NCI-H128 (cell line): ENCODE measurements around the gene OXCT2.
"Not testable (repeated sequence)": the region's sequence is repeated elsewhere in the genome, so short reads cannot be mapped to it uniquely, and the experiment has no call there.

Source experiments
- DNase-seq: peaks from one replicate; lab custom pipeline; 2025; ENCODE audit not compliant: unreplicated experiment; lab: John Stamatoyannopoulos, UW

Gene OXCT2

DNA sequence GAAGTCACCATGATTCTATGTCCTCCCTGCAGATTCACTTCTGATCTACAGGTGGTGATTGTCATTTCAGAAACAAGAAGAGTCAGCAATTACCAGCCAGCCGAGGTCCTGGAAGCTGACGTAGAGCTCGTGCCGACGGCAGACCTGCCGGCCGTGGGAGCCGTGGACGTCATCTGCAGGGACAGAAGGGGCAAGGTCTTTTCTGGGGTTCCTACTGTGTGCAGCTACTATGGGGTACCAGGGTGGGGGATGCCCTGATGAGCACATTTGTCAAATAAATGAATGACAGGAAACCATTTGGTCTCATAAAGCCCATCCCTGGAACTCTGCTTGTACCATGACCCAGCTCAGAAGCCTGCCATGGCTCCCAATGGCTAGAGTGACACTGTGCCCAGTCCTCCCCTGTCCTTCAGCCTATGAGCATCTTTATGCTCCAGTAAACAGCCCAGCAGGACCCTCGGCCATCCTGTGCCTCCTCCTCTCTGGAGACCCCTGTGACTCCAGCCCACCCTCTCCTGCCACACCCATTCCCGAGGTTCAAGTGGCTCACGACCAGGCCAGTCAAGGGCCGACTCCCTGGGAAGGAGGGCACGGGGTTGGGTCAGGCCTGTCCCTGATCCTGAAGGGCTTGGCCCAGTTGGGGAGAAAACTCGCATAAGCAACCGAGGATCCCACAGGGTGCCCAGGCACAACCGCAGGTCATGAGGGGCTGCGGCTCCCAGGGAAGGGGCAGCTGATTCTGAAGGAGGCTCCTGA is 7.4 kb downstream of the OXCT2 start:
- not testable (repeated sequence) for DNase-seq

DNA sequence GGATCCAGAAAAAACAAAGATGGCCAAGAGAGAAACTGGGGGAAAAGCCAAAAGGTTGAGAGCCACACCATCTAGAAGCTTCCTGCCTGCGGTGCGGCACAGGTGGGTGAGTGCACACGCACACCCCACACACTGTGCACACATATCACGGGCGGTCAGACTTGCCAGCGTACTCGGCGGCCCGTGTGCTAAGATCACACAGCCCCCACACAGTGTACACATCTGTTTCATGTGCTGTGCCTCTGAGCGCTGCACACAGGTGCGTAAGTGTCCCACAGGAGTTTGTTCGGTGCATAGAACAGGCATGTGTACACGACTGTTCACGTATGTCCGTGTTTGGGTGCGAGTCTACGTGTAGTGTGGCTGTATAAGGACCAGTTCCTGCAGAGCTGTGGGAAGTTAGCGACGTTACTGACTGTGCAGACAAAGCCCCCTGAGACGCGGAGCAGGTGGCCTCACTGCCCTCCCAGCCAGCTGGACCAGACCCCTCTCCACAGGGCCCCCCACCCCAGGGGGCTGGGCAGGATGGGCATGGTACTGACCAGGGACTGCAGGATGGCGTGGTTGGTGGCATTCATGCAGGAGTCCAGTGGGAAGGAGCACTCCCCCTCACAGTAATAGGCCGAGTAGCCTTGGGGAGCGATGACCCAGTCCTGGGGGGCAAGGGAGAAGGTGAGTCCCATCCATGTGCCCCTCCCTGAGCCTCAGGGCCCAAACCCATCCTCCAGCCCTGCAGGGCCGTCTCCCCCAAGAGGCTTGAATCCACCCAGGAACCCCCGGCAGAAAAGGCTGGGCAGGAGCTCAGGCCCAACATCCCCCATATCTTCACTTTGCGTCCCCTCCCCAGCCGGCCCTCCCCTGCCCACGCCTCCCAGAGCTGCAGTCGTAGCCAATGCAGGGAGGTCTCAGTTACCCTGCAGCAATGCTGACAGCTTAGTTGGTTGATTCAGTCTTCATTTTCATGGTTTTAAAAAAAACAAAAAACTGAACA is 8.3 kb downstream of the OXCT2 start:
- DNase-seq = no peak

DNA sequence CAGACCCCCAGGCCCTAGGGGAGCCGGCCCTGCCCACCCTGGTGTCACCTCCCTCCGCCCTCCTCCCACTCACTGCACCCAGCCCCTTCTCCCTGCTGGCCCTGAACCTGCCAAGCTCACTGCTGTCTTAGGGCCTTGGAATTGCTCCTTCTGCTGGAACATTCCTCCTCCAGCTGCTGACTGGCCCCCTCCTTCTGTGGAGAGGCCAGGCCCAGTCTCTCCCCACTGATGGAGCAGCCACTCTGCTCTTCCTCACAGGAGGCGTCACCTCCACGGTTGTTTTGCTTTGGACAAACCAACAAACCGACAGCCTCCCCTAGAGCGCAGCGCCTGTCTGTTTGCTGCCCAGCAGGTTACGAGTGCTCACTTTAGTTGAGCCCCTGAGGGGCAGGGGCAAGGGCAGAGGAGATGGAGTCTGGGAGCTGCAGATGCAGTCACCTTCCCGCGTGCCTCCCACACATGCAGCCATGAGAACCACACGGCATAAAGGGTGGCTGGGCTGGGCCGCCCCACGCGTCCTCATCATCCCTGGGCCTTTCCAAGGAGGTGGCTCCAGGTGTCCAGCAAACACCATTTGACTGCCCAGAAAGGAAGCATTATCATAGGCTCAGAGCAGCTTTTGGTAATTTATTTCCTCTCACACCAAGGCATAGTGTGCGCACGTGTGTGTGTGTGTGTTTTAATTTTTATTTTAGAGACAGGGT is 9.4 kb downstream of the OXCT2 start:
- DNase-seq = no peak

DNA sequence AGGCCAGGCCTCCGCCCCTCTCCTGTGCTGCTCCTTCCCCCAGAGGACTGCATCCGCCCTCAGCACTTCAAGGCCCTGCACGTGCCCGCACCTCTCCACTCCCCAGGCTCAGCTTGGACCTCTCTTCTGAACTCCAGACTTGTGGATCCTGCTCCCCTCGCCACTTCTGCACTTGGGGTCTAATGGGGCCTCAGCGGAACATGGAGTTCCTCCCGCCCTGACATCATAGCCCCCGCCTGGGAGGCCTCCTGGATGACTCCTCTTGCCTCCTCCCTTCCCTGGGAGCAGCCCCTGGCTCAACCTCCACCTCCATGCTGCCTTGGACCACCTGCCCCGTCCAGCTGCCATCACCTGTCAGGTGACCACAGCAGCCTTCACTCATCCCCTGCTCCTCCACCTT is 10.1 kb downstream of the OXCT2 start:
- DNase-seq = no peak

DNA sequence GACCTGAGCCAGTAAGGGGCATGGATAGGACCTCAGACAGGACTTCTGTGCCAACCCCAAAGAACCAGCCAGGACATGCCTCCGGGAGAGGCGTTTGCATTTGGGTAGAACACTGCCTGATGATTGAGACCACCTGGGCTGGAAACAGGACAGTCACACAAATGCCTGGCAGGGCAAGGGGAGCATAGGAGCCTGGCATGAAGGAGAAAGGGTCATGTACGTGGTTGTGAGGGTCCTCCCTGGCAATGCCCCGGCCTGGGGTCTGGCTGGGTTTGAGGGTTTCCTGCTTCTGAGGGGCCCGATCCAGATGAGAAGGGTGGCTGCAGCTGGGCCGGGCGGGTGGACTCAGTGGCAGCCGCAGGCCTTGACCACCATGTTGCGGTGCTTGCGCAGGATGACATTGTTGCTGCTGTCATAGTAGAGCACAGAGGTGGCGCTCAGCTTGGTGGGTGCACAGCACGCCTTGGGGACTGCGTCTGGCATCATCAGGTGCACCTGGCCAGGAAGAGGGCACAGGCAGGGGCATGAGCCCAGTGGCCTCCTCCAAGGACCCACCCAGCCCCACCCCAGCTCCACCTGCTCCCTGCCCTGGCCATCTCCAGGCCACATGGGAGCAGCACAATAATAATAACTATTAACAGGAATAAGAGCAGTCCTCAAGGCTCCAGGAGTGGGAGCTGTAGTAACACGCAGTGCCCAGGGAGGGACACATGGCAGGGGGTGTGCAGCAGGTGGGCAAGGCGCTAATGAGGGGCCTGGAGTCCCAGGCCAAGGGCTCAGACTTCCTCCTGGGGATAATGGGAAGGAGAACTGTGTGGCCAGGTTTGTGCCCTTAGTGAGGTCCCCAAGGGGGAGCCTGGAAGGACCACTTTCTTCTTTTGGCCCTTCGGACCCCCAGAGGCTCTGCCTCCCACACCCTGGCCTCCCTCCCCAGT is 10.8 kb downstream of the OXCT2 start:
- DNase-seq = no peak

DNA sequence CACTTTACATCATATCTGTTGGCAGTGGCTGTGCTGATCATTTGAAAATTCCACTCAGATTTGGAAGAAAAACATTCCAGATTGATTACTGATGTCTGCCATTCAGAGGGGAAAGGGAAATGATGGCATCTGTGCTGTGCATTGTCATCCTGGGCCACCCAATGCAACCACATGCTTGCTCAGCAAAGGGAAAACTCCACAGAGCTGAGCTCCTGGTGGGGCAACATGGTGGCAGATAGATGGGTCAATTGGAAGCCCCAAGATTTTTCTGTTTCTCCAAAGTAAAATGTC is 11.8 kb downstream of the OXCT2 start:
- DNase-seq = no peak

DNA sequence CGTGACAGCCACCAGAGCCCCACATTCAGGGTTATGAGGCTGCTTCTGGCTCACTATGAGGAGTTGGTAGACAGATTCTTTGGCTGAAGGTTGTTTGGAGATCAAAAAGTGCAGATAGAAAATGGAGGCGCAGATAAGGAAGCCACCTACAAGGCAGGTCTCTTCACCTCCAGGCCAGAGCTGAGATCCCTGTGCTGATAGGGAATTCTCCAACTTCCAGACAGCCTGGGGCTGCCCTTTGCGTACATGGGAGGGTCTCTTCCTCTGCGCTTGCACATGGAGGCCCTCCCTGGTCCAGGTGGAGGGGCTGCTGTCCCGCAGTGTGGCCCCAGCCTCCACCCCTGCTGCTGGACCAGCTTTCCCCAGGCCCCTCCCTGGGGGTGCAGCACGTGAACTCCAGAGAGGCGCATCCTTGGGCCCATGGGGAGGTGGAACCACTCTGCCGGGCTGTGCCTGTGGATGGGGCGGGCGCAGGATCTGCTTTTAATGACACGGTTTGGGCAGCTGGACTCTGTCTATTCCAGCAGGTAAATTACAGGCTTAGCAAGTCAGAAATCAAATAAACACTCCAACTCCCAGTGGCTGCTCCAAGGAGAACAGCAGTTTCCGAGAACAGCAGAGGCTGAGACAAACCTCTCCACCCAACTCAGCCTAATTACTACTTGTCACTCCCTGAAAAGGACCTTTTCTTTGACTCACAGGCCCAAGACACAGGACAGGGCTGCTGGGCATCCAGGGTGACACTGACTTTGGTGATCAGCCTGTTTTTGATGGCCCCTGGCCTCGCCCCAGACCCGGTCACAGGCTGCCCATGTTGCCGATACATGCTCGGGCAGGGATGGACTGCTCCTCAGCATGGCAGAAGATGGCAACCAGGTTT is 12.4 kb downstream of the OXCT2 start:
- no peak for DNase-seq

DNA sequence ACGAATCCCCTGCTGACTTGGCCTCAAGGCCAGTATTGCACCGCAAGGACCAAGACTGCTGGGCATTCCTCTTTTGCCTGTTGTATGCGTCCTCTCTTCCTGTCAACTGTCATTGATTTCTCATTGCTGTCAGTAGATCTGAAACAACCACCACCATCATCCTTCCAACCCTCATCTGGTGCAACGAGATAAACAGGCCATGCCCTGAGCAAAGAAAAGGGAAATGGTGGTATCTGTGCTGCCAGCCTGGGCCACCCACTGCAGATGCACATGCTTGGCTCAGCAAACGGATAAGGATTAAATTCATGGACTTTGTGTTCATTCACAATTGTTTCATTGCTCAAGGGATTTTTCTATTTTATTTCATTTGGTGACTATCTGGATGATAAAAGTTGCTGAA is 13.6 kb downstream of the OXCT2 start:
- no peak for DNase-seq

DNA sequence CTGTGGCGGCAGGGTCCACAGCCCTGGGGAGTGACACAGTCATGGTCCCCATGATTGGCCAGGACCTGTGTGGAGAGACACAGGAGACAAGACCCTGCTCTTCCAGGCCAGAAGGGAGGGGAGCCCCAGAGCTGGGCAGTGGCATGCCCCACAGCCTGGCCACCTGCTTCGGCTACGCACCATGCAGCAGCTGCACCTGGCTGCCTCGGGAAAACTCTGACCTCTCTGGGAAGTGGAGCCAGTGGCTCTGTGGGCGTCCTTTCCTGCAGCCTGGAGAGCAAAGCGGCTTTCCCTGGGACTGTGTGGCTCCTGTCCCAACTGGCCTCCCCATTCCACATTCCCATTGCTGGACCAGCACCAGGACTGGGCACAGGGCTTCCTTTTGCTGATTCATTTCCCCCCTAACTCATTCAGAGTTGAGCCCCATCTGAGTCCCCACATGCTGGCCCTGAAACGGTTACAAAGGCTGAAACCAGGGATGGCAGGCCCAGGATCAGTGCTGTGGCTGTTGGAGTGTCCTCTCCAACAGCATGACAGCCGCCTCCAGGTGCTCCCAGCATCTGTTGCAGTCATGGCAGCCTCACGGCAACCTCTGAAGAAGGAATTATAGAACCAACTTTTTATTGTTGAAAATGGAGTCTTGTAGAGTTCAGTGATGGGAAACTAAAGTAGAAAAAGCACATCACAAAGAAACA is 15.0 kb downstream of the OXCT2 start:
- no peak for DNase-seq

DNA sequence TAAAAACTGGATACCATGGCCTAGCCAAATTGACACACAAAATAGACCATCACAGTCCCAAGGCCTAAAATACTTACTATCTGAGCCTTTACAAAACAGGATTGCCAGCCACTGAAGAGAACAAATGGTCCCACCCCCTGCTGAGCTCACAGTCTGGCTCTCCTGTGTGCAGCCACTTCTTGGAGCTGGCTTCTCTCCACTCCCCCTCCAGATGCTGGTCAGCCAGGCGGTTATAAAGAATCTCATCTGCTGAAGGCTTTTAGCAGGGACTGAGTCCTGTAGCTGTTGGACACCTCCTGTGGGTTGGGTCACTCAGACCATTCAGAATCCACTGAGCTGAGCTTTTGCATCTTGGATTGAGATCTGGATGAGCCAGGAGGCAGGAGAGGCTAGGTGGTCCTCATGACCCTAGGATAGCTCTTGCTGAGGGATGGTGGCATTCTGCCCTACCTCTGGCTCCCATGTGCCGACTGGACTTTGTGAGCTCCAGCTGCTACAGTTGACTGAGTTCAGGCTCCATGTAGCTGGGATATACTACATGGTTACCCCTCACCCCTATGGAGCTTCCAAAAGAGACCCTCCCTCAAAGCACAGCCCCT is 16.1 kb downstream of the OXCT2 start:
- DNase-seq = no peak

DNA sequence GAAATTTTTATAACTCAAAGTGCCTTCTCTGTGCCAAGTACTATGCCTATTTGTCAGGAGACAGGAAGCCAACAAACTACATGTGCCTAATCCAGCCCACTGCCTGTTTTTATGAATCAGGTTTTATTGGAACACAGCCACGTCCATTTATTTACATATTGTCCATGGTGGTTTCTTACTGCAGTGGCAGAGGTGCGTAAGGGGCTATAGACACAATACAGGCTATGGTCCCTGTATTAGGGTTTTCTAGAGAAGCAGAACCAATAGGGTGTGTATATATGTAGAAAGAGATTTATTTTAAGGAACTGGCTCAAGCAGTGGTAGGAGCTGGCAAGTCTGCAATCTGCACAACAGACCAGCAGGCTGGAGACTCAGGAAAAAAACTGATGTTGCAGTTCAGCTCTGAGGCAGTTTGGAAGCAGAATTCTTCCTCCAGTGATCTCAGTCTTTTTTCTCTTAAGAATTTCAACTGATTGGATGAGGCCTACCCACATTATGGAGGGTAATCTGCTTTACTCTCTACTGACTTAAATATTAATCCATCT is 17.1 kb downstream of the OXCT2 start:
- no peak for DNase-seq

DNA sequence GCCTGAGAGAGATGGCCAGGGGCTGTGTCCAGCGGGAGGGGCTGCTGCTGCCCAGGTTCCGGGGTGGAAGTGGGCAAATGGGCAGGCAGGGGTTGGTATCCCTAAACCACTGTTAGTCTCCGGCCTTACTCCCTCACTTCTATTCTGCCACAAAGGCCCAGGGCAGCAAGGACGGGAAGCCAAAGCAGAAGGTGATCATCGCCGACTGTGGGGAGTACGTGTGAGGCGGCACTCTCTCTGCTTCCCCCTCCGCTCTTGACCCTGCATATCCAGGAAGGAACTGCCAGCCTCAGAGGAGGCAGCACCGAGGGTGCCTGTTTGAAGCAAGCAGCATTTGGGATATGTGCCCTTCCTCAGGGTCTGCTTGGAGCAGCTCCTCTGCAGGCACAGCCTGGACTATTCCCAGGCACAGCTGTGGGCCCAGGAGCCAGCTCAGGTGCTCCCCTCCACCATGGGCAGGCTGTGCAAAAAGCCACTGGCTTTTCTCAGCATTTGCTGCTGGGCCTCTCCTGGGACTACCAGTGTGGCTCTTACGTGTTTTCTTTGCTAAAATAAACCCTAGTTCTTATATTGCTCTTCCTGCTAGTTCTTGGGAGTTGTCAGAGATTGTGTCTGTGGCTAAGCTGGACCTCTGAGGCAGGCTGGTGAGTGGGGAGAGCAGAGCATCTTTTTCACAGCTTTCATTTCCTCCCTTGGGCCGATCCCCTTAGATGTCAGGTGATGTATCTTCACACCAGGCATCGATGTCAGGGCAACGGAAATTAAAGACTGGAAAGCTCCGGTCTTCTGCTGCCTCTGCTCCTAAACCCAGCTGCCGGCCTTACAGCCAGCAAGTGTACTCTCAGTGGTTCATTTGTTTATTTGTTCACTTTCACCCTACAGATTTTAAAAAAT is 17.8 kb downstream of the OXCT2 start:
- DNase-seq = no peak

DNA sequence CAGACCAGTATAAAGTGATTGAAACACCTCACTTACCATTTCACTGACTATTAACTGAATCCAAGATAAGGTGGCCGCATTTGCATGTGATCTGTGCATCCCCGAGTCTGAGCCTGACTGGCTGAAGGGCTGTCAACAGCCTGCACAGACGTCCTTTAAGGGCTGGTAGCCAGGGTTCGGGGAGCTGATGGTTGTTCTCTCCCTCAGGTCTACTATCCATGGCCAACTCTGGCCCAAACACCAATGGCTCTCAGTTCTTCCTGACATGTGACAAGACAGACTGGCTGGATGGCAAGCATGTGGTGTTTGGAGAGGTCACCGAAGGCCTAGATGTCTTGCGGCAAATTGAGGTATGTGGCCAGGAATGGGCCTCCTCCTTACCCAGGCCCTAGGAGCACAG is 18.4 kb downstream of the OXCT2 start:
- DNase-seq = no peak

DNA sequence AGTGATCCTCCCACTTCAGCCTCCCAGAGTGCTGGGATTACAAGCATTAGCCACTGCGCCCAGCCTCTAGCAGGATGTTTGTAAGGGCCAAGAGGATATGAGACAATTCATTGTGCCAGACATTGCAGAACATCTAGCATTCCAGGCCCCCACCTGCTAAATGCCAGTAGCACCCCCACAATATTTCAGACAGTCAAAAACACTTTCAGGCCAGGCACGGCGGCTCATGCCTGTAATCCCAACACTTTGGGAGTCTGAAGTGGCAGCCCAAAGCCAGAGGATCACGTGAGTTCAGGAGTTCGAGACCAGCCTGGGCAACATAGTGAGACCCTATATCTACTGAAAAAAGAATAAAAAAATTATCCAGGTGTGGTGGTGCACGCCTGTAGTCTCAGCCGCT is 19.6 kb downstream of the OXCT2 start:
- no peak for DNase-seq

DNA sequence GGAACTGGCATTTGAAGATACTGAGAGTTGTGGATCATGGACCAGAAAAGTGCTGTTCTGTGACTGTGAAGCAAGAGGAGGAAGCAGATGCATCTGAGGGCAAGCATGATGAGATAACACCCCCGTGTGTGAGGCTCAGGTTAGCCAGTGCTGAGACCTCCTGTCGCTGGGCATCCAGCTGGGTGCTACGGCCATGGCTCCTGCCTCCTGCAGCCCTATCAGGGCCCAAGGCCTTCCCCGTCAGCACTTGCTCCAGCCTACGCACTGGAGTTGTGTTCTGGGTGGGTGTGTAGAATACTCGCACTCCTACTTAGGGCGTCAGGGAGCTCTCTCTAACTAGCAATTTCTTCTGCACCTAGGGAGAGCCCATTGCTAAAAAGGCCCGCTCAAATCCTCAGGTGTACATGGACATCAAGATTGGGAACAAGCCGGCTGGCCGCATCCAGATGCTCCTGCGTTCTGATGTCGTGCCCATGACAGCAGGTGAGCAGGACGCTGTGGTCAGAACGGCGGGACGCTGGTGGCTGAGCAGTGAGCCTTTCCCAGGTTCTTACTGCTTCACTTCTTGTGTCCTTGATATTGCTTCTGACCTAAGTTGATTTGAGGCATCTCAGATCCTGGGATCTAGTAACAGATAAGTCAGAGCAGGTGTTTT is 26.0 kb downstream of the OXCT2 start:
- DNase-seq = no peak

DNA sequence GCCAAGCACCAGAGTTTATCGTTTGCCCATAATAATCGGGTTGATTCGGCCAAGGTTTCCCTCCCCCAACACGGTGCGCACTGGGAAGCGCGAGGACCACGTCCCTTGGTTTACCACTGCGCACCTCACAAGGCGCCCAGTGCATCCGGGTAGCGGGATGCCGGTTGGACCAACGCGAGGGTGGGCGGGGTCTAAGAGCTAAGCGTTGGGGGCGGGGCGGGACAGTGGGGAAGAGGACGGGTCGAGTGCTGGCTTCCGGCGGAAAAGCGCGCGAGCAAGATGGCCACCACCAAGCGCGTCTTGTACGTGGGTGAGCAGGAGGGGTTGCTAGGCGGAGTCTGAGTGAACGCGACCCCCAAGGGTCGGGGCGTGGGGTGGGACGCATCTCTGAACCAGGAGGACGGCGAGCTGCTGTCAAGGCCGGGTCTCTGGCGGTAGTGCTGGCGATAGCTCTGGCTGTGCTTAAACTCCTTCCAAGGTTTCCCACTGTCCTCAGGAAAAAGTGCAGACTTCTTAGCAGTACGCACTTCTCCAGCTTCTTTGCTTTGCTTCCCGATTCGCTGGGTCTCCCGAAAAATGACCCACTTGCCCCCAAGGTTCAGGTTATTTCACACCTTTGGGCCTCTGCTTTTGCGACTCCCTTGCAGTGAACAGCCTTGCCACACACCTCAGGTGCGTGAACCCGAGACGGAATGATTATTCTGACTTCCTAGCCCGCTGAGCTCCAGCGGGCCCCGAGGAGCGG is 32.4 kb downstream of the OXCT2 start, which contains the start of gene PPIE:
Gene PPIE, plus strand, starts transcription at position 261 of the 745 bp plus-strand sequence. Its CDS starts 19 bp downstream, at position 280.
- DNase-seq = peak; percentile 42
